ENCODE measurements around the gene FHOD1.

The FHOD1 gene

DNA sequence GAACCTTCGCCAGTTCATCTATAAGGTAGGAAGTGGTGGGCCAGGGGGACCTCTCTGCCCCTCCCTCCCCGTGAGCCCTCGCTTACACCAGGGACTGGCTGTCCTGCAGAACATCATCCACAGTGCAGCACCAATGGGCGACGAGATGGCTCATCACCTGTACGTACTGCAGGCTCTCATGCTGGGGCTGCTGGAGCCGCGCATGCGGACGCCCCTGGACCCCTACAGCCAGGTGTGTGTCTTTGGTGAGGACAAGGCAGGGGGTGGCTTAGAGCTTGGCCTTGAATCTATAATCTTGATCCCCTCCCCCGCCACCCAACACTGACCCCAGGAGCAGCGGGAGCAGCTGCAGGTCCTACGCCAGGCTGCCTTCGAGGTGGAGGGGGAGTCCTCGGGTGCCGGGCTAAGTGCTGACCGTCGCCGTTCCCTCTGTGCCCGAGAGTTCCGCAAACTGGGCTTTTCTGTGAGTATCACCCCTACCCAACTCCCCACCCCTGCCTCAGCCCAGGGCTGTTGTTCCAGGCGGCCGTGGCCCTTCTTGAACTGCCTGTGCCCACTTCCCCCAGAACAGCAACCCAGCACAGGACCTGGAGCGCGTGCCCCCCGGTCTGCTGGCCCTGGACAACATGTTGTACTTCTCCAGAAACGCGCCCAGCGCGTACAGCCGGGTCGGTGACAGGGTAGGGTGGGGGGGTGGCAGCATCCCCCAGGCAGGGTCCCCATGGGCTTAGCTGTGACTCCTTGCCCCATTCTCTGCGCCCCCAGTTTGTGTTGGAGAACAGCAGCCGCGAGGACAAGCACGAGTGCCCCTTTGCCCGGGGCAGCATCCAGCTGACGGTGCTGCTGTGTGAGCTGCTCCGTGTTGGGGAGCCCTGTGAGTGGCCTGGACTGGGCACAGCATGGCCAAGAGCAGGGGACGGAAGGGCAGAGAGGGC is 45.6 kb downstream of the FHOD1 start:
- TF ChIP-seq, protein P1, sequence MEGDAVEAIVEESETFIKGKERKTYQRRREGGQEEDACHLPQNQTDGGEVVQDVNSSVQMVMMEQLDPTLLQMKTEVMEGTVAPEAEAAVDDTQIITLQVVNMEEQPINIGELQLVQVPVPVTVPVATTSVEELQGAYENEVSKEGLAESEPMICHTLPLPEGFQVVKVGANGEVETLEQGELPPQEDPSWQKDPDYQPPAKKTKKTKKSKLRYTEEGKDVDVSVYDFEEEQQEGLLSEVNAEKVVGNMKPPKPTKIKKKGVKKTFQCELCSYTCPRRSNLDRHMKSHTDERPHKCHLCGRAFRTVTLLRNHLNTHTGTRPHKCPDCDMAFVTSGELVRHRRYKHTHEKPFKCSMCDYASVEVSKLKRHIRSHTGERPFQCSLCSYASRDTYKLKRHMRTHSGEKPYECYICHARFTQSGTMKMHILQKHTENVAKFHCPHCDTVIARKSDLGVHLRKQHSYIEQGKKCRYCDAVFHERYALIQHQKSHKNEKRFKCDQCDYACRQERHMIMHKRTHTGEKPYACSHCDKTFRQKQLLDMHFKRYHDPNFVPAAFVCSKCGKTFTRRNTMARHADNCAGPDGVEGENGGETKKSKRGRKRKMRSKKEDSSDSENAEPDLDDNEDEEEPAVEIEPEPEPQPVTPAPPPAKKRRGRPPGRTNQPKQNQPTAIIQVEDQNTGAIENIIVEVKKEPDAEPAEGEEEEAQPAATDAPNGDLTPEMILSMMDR (IDR thresholded peaks at IDR 0.05; ENCODE audit: insufficient read depth, low read length, poor library complexity, severe bottlenecking) = no peak
- peaks cover 56% of the 10 kb centered on the region for H3K36me3 ChIP-seq (ENCODE audit: control insufficient read depth, insufficient read depth, low read length)

DNA sequence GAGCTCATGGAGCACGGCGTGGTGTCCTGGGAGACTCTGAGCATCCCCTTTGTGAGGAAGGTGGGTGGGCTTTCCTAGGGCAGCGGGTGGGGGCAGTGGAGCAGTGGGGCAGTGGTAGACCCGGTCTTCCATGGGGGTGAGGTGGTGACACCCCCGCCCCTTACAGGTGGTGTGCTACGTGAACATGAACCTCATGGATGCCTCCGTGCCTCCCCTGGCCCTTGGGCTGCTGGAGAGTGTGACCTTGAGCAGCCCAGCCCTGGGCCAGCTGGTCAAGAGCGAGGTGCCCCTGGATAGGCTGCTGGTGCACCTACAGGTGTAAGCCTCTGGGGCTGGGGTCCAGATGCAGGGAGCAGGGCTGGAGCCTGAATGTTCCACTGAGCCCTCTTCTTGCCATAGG is 46.8 kb downstream of the FHOD1 start:
- TF ChIP-seq, protein P1 (IDR thresholded peaks at IDR 0.05; ENCODE audit: insufficient read depth, low read length, poor library complexity, severe bottlenecking) = no peak
- no peak for DNase-seq (ENCODE audit: extremely low read depth, insufficient read length)
- Histone ChIP-seq H3K4me3 (replicated peaks; ENCODE audit: low read depth, low read length) (no peak overlapping the region), H3K27me3 (replicated peaks; ENCODE audit: control insufficient read depth, insufficient read depth, low read length) (no peaks in the 10 kb centered on the region), H3K36me3 (ENCODE audit: control insufficient read depth, insufficient read depth, low read length) (peaks cover 64% of the 10 kb centered on the region)

More for the DNA sequence above, 45.6 kb downstream of the FHOD1 start:
- Histone ChIP-seq H3K4me3 (replicated peaks; ENCODE audit: low read depth, low read length) (no peak overlapping the region), H3K27me3 (replicated peaks; ENCODE audit: control insufficient read depth, insufficient read depth, low read length) (no peaks in the 10 kb centered on the region)
- no peak for DNase-seq (ENCODE audit: extremely low read depth, insufficient read length)

DNA sequence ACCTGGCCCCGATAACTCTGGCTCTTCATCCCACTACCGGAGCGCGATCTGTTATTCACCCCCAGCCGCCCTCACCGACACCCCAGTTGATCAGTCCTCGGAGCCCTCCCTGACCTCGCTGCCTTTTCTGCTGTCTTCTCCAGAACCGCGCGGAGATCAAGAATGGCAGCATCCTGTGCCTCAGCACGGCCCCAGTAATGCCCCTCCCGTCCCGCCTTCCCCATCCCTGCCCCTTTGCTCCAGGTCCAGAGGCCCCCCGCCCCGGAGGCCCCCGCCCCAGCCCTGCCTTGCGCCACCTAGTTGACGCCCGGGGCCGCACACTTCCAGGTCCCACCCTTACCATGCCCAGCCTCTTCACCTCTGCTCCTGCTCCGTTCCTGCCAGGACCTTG is 47.5 kb downstream of the FHOD1 start:
- Histone ChIP-seq H3K4me3 (replicated peaks; ENCODE audit: low read depth, low read length) (no peak overlapping the region), H3K27me3 (replicated peaks; ENCODE audit: control insufficient read depth, insufficient read depth, low read length) (no peaks in the 10 kb centered on the region), H3K36me3 (ENCODE audit: control insufficient read depth, insufficient read depth, low read length) (peaks cover 67% of the 10 kb centered on the region)
- TF ChIP-seq, protein P1 (IDR thresholded peaks at IDR 0.05; ENCODE audit: insufficient read depth, low read length, poor library complexity, severe bottlenecking) = peak; percentile 2
- no peak for DNase-seq (ENCODE audit: extremely low read depth, insufficient read length)

DNA sequence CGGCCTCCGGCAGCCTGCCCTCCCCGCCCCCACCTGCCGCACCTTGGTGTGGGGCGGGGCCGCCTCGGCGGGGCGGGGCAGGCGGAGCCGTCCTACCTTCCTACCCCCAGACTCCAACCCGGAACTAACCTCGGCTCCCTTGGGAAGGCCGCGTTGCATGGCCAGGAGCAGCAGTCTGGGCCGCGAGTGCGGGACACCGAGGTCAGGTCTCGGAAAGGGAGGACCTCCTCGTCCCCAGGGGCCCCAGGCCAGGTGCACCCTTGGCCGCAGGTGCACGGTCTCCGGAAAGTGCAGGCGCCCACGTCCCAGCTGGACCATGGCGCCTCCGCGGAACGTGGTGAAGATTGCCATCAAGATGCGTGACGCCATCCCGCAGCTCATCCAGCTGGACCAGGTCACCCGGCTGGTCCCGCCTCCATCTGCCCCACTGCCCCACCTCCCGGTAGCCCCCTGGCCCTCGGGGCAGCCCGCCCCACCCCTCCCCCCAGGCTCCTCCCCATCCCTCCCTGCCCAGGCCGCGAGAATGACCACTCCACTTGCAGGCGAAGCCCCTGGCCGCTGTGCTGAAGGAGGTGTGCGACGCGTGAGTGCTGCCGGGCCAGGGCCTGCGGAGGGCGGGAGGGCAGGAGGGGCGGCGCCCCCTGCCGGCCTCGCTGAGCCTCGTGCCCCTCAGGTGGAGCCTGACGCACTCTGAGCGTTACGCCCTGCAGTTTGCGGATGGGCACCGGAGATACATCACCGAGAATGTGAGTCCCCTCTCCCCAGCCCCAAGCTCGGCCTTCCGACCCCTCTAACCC is 48.1 kb downstream of the FHOD1 start, which contains the start of gene ELMO3:
ELMO3 (plus strand) TSS at position 121 of the 797 bp plus-strand sequence; CDS start at position 317, 196 bp downstream.
- TF ChIP-seq, protein P1 (IDR thresholded peaks at IDR 0.05; ENCODE audit: insufficient read depth, low read length, poor library complexity, severe bottlenecking) = no peak
- Histone ChIP-seq H3K36me3 (ENCODE audit: control insufficient read depth, insufficient read depth, low read length) (peaks cover 71% of the 10 kb centered on the region), H3K27me3 (replicated peaks; ENCODE audit: control insufficient read depth, insufficient read depth, low read length) (no peaks in the 10 kb centered on the region), H3K4me3 (replicated peaks; ENCODE audit: low read depth, low read length) (no peak within 1 kb of the TSS)
- DNase-seq (ENCODE audit: extremely low read depth, insufficient read length) = no peak

GRCh38 chr16:67198238-67198734 is 49.0 kb downstream of the FHOD1 start:
- H3K36me3 ChIP-seq (ENCODE audit: control insufficient read depth, insufficient read depth, low read length) = peaks cover 67% of the 10 kb centered on the region
- no peak overlapping the region for H3K4me3 ChIP-seq (replicated peaks; ENCODE audit: low read depth, low read length)
- DNase-seq (ENCODE audit: extremely low read depth, insufficient read length) = no peak
- no peaks in the 10 kb centered on the region for H3K27me3 ChIP-seq (replicated peaks; ENCODE audit: control insufficient read depth, insufficient read depth, low read length)
- TF ChIP-seq, protein P1 (IDR thresholded peaks at IDR 0.05; ENCODE audit: insufficient read depth, low read length, poor library complexity, severe bottlenecking) = peak; percentile 67
